RWPE1 (cell line): ENCODE data around the gene AK1.

Experiments used
- CTCF ChIA-PET: fragments of 350-600 bp; sonication (Branson Sonifier 250); formaldehyde crosslinking; extraction: SDS; loops from one replicate; lab custom pipeline; 2021; lab: Yijun Ruan, JAX
- POLR2A ChIA-PET: fragments of 400-600 bp; formaldehyde crosslinking; extraction: SDS; loops from one replicate; lab custom pipeline; 2020; ENCODE audit warnings: antibody characterized with exemption; ENCODE audit not compliant: low non-redundant PET; lab: Yijun Ruan, JAX
- DNase-seq: peaks from one replicate; pipeline ENCODE4 v3.0.0; 2012; ENCODE audit warnings: low spot score
- H3K27ac ChIP-seq: fragments of 450-650 bp; 2 replicates; pipeline ENCODE4 v1.5.1; 2017
- TF ChIP-seq, protein P1 (sequence below): fragments of 450-650 bp; conservative IDR thresholded peaks from 2 replicates; pipeline ENCODE4 v1.5.1; 2017; ENCODE audit warnings: low read depth, mild to moderate bottlenecking

AK1 gene

DNA sequence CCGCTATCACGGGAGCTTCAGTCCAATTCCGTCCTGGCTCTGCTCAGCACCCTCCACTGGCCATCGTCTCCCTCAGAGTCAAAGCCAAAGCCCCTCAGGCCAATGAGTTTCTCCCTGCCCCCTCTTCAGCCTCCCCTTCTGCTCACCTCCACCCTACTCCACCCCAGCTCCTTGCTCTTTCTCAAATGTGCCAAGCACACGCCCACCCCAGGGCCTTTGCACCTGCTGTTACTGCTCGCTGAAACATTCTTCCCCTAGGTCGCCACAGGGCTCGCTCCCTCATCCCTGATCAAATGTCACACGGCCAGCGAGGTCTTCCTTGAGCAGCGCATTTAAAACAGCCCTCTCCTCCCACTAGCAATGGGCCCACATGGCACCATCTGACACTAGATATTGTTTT, 16.7 kb downstream of the AK1 start:
- H3K27ac ChIP-seq: no peak overlapping the region
- CTCF ChIA-PET: interaction anchor here (1.0 to 1.5 kb wide), 2 partner anchors 9 to 13 kb away, joined by 3 to 5 read pairs; no protein-coding TSS in a partner anchor

DNA sequence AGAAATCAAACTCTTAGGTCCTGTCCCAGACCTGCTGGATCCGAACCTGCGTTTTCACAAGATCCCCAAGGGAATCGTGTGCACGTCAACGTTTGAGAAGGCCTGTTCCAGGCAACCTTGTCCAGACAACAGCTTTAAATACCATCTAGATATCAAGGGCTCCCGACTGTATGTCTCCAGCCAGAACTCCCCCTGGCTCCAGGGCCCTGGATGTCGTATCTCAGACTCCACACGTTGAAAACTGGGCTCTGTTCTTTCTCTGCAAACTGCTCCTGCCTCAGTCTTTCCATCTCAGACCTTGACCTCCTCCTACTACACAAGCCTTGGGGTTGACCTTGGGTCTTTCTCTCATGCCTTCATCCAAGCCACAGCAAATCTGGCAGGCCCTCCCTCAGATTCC, 17.2 kb downstream of the AK1 start:
- TF ChIP-seq, protein P1, sequence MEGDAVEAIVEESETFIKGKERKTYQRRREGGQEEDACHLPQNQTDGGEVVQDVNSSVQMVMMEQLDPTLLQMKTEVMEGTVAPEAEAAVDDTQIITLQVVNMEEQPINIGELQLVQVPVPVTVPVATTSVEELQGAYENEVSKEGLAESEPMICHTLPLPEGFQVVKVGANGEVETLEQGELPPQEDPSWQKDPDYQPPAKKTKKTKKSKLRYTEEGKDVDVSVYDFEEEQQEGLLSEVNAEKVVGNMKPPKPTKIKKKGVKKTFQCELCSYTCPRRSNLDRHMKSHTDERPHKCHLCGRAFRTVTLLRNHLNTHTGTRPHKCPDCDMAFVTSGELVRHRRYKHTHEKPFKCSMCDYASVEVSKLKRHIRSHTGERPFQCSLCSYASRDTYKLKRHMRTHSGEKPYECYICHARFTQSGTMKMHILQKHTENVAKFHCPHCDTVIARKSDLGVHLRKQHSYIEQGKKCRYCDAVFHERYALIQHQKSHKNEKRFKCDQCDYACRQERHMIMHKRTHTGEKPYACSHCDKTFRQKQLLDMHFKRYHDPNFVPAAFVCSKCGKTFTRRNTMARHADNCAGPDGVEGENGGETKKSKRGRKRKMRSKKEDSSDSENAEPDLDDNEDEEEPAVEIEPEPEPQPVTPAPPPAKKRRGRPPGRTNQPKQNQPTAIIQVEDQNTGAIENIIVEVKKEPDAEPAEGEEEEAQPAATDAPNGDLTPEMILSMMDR: no peak
- H3K27ac ChIP-seq: no peak overlapping the region
- POLR2A ChIA-PET: no interaction called here
- no peak for DNase-seq
- CTCF ChIA-PET: interaction anchor here (2.3 kb wide), 1 partner anchor 10 kb away, joined by 11 read pairs; no protein-coding TSS in a partner anchor

More for the DNA sequence above, 16.7 kb downstream of the AK1 start:
- DNase-seq: no peak
- TF ChIP-seq, protein P1: no peak
- POLR2A ChIA-PET: no interaction called here

- H3K27ac ChIP-seq: no peak overlapping the region; the same call in 1 of the 2 replicates
- POLR2A ChIA-PET: no interaction called here
- CTCF ChIA-PET: interaction anchor here (2.3 kb wide), 1 partner anchor 12 kb away, joined by 11 read pairs; no protein-coding TSS in a partner anchor
- TF ChIP-seq, protein P1: no peak
- no peak for DNase-seq
These were observed 19.4 kb downstream of the AK1 start for GRCh38 chr9:127858041-127858512.

DNA sequence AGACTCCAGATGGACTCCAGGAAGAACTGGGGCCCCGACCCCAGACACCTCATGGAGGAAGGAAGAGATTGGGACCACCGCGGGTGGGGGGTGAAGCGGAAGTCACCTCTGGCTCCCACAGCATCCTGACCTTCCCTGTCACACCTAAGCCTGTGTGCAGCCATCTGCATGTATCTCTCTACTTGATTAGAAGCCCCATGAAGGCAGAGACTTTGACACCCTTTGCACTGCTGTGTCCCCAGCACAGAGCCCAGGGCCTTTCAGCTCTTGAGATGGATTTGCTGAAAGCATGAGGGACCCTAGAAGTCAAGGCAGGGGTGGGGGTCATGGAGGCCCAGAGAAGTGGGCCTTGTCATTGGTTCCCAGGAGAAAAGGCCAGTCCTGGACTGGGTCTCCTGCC, 20.2 kb downstream of the AK1 start:
- DNase-seq: no peak
- CTCF ChIA-PET: no interaction called here
- POLR2A ChIA-PET: interaction anchor here (0.6 kb wide), 1 partner anchor 62 kb away, joined by 12 read pairs; no protein-coding TSS in a partner anchor
- H3K27ac ChIP-seq: peak overlapping the region; percentile 71; the same call in 1 of the 2 replicates
- TF ChIP-seq, protein P1: no peak

GRCh38 chr9:127856729-127857116, 20.8 kb downstream of the AK1 start:
- TF ChIP-seq, protein P1: no peak
- ChIA-PET CTCF (no interaction called here), POLR2A (interaction anchor here (0.6 kb wide), 1 partner anchor 61 kb away, joined by 12 read pairs; no protein-coding TSS in a partner anchor)
- H3K27ac ChIP-seq: peak overlapping the region; percentile 71
- no peak for DNase-seq

DNA sequence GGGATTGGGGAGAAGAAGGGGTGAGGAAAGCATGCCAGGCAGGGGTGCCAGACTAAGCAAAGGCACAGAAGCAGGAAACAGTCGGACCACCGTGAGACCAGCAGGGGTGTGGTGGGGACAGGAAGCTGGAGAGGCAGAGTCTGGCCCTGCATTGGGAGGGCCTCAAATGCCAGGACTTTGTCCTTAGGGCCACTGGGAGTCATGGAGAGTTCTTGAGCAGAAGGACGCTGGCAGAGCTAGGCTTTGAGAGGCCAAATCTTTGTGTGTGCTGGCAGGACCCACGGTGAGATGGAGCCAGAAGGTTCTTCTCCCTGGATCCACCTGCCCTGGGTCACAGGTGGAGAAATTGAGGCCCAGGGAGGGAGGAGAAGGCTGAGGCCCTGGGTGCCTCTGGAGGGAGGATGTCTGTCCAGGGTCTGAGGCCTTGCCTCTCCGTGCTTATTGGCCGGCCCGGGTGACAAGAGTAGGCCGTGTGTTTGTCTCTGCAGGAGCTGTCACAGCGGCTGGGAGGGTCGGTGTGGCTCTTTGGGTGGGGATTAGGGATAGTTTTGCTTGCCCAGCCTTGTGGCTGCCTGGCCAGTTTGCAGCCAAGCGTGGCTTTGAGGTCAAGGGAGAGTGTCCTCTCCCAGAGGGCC, 21.3 kb downstream of the AK1 start:
- POLR2A ChIA-PET: no interaction called here
- TF ChIP-seq, protein P1: no peak
- H3K27ac ChIP-seq: peak overlapping the region; percentile 71
- DNase-seq: no peak
- CTCF ChIA-PET: interaction anchor here (0.7 to 3.2 kb wide), 2 partner anchors 14 to 270 kb away, joined by 3 to 24 read pairs; no protein-coding TSS in a partner anchor
